NCI-H1694 (cell line): ENCODE data around the gene TGFBR3.

Experiments
- DNase-seq: peaks from one replicate; lab custom pipeline; 2025; lab: John Stamatoyannopoulos, UW

TGFBR3 gene

GRCh38 chr1:91635763-91636162, 250.2 kb downstream of the TGFBR3 start:
- no peak for DNase-seq

- DNase-seq = no peak
Observed at GRCh38 chr1:91633438-91633837, 252.5 kb downstream of the TGFBR3 start.

DNA sequence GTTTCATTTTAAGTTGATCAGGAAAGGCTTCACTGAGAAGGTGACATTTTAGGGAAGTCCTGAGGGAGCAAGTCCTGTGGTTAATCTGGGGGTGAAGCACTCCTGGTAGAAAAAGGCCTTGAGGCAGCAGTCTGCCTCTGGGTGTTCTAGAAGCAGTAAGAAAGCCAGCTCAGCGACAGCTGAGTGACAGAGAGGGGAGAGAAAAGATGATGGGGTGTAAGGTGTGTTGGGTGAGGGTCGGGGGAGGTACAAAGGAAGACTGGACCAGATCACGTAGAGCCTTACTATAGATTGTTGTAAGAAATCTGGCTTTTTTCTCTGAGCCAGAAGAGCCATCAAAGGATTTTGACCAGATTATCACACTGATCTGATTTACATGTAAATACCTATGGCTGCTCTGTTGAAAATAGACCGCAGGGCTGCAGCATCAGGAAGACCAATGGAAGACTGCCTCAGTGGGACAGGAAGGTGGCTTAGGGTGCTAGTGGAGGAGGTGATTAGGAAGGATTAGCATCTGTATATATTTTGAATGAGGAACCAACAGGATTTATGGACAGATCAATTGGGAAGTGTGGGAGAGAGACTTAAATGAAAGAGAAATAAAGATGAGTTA, 254.1 kb downstream of the TGFBR3 start:
- DNase-seq = no peak

- no peak for DNase-seq
Observed at GRCh38 chr1:91630803-91631202, 255.1 kb downstream of the TGFBR3 start.
